GM21576 (cell line): Measurements from ENCODE around the gene RANBP1.

Source experiments
- ATAC-seq: cut with Tn5 transposase; IDR thresholded peaks from one replicate; pipeline ENCODE4 v1.9.1; 2021; ENCODE audit warnings: mild to moderate bottlenecking, moderate library complexity; ENCODE audit not compliant: unreplicated experiment

The RANBP1 gene

GRCh38 chr22:20135806-20136602 lies 20.1 kb downstream of the RANBP1 start:
- ATAC-seq = no peak

GRCh38 chr22:20136603-20136873 lies 20.6 kb downstream of the RANBP1 start:
- ATAC-seq = no peak

GRCh38 chr22:20137113-20137512 lies 21.2 kb downstream of the RANBP1 start:
- no peak for ATAC-seq

GRCh38 chr22:20137671-20138416 lies 21.9 kb downstream of the RANBP1 start:
- ATAC-seq = no peak

GRCh38 chr22:20138417-20138738 lies 22.5 kb downstream of the RANBP1 start:
- no peak for ATAC-seq

- ATAC-seq = no peak
Measured at GRCh38 chr22:20138868-20139267, 23.0 kb downstream of the RANBP1 start.

- no peak for ATAC-seq
Measured at GRCh38 chr22:20139391-20140106, 23.6 kb downstream of the RANBP1 start.

GRCh38 chr22:20140107-20140445 lies 24.2 kb downstream of the RANBP1 start:
- ATAC-seq = no peak

- ATAC-seq = no peak
Measured at GRCh38 chr22:20140521-20140964, 24.6 kb downstream of the RANBP1 start.

GRCh38 chr22:20141186-20142077 lies 25.5 kb downstream of the RANBP1 start:
- ATAC-seq = no peak

GRCh38 chr22:20142711-20143621 lies 27.1 kb downstream of the RANBP1 start:
- no peak for ATAC-seq

GRCh38 chr22:20143883-20144665 lies 28.2 kb downstream of the RANBP1 start:
- ATAC-seq = no peak

- no peak for ATAC-seq
Measured at GRCh38 chr22:20145206-20145831, 29.4 kb downstream of the RANBP1 start.

GRCh38 chr22:20145832-20146223 lies 29.9 kb downstream of the RANBP1 start:
- no peak for ATAC-seq

- ATAC-seq = no peak
Measured at GRCh38 chr22:20146777-20147176, 30.9 kb downstream of the RANBP1 start.

GRCh38 chr22:20147237-20147988 lies 31.5 kb downstream of the RANBP1 start:
- ATAC-seq = no peak

- no peak for ATAC-seq
Measured at GRCh38 chr22:20148414-20148813, 32.5 kb downstream of the RANBP1 start.
